Measurements from ENCODE around the gene ZNF384.

GRCh38 chr12:6716874-6717437 is 27.8 kb upstream of the ZNF384 start:
- TF ChIP-seq TEAD4 (CRISPR knock-in tag; IDR thresholded peaks at IDR 0.05) (no peak), NR3C1 (CRISPR knock-in tag; conservative IDR thresholded peaks at IDR 0.05; ENCODE audit: low read depth) (no peak), ZNF281 (CRISPR knock-in tag; IDR thresholded peaks at IDR 0.05) (no peak), CTCF (IDR thresholded peaks at IDR 0.05) (no peak), CREB1 (CRISPR knock-in tag; IDR thresholded peaks at IDR 0.05) (no peak), TEAD1 (CRISPR knock-in tag; IDR thresholded peaks at IDR 0.05) (no peak), AFF4 (CRISPR knock-in tag; IDR thresholded peaks at IDR 0.05; ENCODE audit: borderline replicate concordance) (no peak)
- TF ChIP-seq, protein P1, sequence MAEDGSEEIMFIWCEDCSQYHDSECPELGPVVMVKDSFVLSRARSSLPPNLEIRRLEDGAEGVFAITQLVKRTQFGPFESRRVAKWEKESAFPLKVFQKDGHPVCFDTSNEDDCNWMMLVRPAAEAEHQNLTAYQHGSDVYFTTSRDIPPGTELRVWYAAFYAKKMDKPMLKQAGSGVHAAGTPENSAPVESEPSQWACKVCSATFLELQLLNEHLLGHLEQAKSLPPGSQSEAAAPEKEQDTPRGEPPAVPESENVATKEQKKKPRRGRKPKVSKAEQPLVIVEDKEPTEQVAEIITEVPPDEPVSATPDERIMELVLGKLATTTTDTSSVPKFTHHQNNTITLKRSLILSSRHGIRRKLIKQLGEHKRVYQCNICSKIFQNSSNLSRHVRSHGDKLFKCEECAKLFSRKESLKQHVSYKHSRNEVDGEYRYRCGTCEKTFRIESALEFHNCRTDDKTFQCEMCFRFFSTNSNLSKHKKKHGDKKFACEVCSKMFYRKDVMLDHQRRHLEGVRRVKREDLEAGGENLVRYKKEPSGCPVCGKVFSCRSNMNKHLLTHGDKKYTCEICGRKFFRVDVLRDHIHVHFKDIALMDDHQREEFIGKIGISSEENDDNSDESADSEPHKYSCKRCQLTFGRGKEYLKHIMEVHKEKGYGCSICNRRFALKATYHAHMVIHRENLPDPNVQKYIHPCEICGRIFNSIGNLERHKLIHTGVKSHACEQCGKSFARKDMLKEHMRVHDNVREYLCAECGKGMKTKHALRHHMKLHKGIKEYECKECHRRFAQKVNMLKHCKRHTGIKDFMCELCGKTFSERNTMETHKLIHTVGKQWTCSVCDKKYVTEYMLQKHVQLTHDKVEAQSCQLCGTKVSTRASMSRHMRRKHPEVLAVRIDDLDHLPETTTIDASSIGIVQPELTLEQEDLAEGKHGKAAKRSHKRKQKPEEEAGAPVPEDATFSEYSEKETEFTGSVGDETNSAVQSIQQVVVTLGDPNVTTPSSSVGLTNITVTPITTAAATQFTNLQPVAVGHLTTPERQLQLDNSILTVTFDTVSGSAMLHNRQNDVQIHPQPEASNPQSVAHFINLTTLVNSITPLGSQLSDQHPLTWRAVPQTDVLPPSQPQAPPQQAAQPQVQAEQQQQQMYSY (CRISPR knock-in tag; IDR thresholded peaks at IDR 0.05): no peak
- TF ChIP-seq, protein P2, sequence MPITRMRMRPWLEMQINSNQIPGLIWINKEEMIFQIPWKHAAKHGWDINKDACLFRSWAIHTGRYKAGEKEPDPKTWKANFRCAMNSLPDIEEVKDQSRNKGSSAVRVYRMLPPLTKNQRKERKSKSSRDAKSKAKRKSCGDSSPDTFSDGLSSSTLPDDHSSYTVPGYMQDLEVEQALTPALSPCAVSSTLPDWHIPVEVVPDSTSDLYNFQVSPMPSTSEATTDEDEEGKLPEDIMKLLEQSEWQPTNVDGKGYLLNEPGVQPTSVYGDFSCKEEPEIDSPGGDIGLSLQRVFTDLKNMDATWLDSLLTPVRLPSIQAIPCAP (CRISPR knock-in tag; IDR thresholded peaks at IDR 0.05): no peak
